Measurements from ENCODE around the gene LEKR1.

The LEKR1 gene

DNA sequence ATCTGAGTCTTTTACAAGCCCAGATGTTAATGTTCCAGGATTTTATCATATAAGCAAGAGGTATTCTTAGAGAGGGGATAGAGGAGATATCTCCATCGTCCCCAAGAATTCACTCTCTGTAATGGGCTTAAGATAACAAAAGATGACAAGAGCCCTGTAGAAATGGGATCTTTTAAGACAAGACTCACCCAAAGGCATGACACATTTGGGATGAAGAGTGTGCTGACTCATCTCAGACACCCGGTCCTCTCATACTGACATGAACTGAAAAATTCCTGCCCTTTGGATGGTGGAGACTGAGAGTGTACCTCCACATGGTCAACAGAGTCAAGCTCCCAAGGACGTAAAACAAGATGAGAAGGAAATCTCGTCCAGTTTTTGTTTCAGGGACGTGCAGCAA lies 11.0 kb downstream of the LEKR1 start:
- DNase-seq, result no peak
- TF ChIP-seq, protein P1, sequence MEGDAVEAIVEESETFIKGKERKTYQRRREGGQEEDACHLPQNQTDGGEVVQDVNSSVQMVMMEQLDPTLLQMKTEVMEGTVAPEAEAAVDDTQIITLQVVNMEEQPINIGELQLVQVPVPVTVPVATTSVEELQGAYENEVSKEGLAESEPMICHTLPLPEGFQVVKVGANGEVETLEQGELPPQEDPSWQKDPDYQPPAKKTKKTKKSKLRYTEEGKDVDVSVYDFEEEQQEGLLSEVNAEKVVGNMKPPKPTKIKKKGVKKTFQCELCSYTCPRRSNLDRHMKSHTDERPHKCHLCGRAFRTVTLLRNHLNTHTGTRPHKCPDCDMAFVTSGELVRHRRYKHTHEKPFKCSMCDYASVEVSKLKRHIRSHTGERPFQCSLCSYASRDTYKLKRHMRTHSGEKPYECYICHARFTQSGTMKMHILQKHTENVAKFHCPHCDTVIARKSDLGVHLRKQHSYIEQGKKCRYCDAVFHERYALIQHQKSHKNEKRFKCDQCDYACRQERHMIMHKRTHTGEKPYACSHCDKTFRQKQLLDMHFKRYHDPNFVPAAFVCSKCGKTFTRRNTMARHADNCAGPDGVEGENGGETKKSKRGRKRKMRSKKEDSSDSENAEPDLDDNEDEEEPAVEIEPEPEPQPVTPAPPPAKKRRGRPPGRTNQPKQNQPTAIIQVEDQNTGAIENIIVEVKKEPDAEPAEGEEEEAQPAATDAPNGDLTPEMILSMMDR (IDR thresholded peaks at IDR 0.05; ENCODE audit: borderline replicate concordance, extremely low read depth, low read length, poor library complexity, severe bottlenecking), result no peak
- no peak for TF ChIP-seq EZH2 (IDR thresholded peaks at IDR 0.05; ENCODE audit: borderline replicate concordance, low read depth, low read length, severe bottlenecking)

DNA sequence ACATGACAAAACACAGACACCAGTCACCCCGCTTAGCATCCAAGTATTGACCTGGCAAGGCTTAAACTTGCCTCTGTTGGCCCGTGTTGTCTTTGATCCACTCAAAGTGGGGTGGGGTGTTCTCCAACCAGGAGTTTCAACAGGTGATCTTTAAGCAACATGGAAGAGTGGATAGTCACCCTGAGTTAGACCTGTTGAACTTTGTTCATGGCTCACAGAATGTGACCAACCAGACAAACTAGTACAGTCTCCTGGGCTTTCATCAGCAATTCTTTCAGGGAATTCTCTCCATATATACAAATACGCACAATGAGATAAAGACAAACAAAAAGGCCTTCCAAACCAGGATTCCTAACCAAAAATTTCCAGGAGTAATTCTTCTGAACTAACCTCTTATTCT lies 11.9 kb downstream of the LEKR1 start:
- H3K36me3 ChIP-seq (ENCODE audit: insufficient read depth, low read length), result no peaks in the 10 kb centered on the region
- no peaks in the 10 kb centered on the region for H3K79me2 ChIP-seq (ENCODE audit: insufficient read depth, low read length)
- no peak overlapping the region for H3K27ac ChIP-seq (ENCODE audit: low read length)
- H2AFZ ChIP-seq (ENCODE audit: low read depth, low read length), result no peak overlapping the region
- no peak overlapping the region for H3K4me2 ChIP-seq (ENCODE audit: insufficient read depth, low read length)
- ATAC-seq (ENCODE audit: insufficient read depth, low read depth) (no peak), DNase-seq (no peak)
- no peaks in the 10 kb centered on the region for H4K20me1 ChIP-seq (ENCODE audit: insufficient read depth, low read length)
- H3K4me3 ChIP-seq (ENCODE audit: low read depth in 1 of 2, low read length in 2 of 2), result no peak overlapping the region
- peaks cover 3% of the 10 kb centered on the region for H3K27me3 ChIP-seq (ENCODE audit: insufficient read depth, low read length, poor library complexity)
- no peaks in the 10 kb centered on the region for H3K4me1 ChIP-seq (ENCODE audit: insufficient read depth, low read length)
- TF ChIP-seq EZH2 (IDR thresholded peaks at IDR 0.05; ENCODE audit: borderline replicate concordance, low read depth, low read length, severe bottlenecking), result no peak
- TF ChIP-seq, protein P1 (IDR thresholded peaks at IDR 0.05; ENCODE audit: borderline replicate concordance, extremely low read depth, low read length, poor library complexity, severe bottlenecking), result no peak
- no peaks in the 10 kb centered on the region for H3K9me3 ChIP-seq (ENCODE audit: insufficient read depth, low read length, severe bottlenecking)
- no peak overlapping the region for H3K9ac ChIP-seq (ENCODE audit: low read depth, low read length)

More for the DNA sequence above, 11.0 kb downstream of the LEKR1 start:
- Histone ChIP-seq H3K79me2 (ENCODE audit: insufficient read depth, low read length) (no peaks in the 10 kb centered on the region), H4K20me1 (ENCODE audit: insufficient read depth, low read length) (no peaks in the 10 kb centered on the region), H2AFZ (ENCODE audit: low read depth, low read length) (no peak overlapping the region), H3K4me1 (ENCODE audit: insufficient read depth, low read length) (no peaks in the 10 kb centered on the region), H3K27ac (ENCODE audit: low read length) (no peak overlapping the region), H3K4me3 (ENCODE audit: low read depth in 1 of 2, low read length in 2 of 2) (no peak overlapping the region), H3K9ac (ENCODE audit: low read depth, low read length) (no peak overlapping the region), H3K27me3 (ENCODE audit: insufficient read depth, low read length, poor library complexity) (peaks cover 3% of the 10 kb centered on the region), H3K9me3 (ENCODE audit: insufficient read depth, low read length, severe bottlenecking) (no peaks in the 10 kb centered on the region), H3K36me3 (ENCODE audit: insufficient read depth, low read length) (no peaks in the 10 kb centered on the region), H3K4me2 (ENCODE audit: insufficient read depth, low read length) (no peak overlapping the region)
- ATAC-seq (ENCODE audit: insufficient read depth, low read depth), result no peak

DNA sequence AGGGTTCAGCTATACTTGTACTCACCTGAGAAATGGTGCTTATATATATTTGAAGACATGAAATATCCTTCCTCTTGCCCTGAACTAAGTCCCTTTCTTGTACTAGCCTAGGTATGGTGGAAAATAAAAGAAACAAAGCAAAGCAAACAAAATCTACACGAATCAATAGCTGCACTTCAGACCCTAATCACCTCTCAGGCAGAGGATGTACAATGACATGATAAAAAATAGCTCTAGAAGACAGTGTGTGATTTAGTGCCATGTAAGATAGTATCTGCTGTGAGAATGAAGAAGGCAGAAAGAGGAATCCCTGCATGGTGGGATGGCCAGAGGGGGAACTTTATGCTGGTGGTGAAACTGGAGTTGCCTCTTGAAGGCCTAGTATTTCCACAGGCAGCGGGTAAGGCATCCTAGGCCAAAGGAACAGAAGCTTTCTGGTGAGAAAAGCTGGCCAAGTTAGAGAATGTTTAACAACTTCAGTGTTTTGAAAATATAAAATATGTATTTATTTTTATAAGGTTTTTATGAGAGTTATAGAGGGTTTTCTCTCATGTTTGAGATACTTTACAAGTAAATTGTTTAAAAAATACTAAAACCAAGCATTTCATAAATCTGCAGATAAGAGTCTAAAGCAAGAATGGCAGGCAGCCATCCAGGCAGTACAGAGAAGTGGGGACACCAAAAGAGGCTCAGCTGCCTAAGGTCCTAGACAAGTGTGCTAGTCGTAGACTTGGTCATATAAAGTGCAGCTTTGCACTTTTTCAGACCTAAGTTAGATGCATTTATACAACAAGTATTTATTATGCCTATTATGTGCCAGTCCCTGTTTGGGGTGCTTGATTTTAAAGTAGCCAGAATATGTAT lies 14.9 kb downstream of the LEKR1 start:
- H2AFZ ChIP-seq (ENCODE audit: low read depth, low read length), result no peak overlapping the region
- no peaks in the 10 kb centered on the region for H3K79me2 ChIP-seq (ENCODE audit: insufficient read depth, low read length)
- H3K27ac ChIP-seq (ENCODE audit: low read length), result no peak overlapping the region
- no peak for TF ChIP-seq EZH2 (IDR thresholded peaks at IDR 0.05; ENCODE audit: borderline replicate concordance, low read depth, low read length, severe bottlenecking)
- TF ChIP-seq, protein P1 (IDR thresholded peaks at IDR 0.05; ENCODE audit: borderline replicate concordance, extremely low read depth, low read length, poor library complexity, severe bottlenecking), result no peak
- no peaks in the 10 kb centered on the region for H3K9me3 ChIP-seq (ENCODE audit: insufficient read depth, low read length, severe bottlenecking)
- ATAC-seq (ENCODE audit: insufficient read depth, low read depth) (no peak), DNase-seq (no peak)
- no peak overlapping the region for H3K9ac ChIP-seq (ENCODE audit: low read depth, low read length)
- H3K27me3 ChIP-seq (ENCODE audit: insufficient read depth, low read length, poor library complexity), result peaks cover 3% of the 10 kb centered on the region
- no peaks in the 10 kb centered on the region for H3K4me1 ChIP-seq (ENCODE audit: insufficient read depth, low read length)
- H4K20me1 ChIP-seq (ENCODE audit: insufficient read depth, low read length), result no peaks in the 10 kb centered on the region
- H3K36me3 ChIP-seq (ENCODE audit: insufficient read depth, low read length), result no peaks in the 10 kb centered on the region
- H3K4me3 ChIP-seq (ENCODE audit: low read depth in 1 of 2, low read length in 2 of 2), result no peak overlapping the region
- no peak overlapping the region for H3K4me2 ChIP-seq (ENCODE audit: insufficient read depth, low read length)

Measured in DND-41 (cell line).